K562 (cell line): Measurements from ENCODE around the gene FRYL. TPM values are rescaled to one million over a fixed set of nuclear protein-coding genes. Genes with fewer than 3 reads are reported as not detected.

Experiments used
- CBFA2T3 ChIP-seq: fragments of 450-650 bp; IDR thresholded peaks from 2 replicates; pipeline ENCODE4 v1.6.1; 2017
- CC2D1A ChIP-seq: fragments of 450-650 bp; IDR thresholded peaks from 2 replicates; pipeline ENCODE4 v1.6.1; 2017; ENCODE audit warnings: mild to moderate bottlenecking
- CTBP1 ChIP-seq: fragments of 450-650 bp; IDR thresholded peaks from 2 replicates; pipeline ENCODE4 v1.6.1; 2016; ENCODE audit warnings: borderline replicate concordance
- DPF2 ChIP-seq: fragments of 450-650 bp; IDR thresholded peaks from 2 replicates; pipeline ENCODE4 v1.6.1; 2016
- EP300 ChIP-seq: IDR thresholded peaks from 2 replicates; pipeline ENCODE4 v1.6.1; 2012; ENCODE audit warnings: low read length, improper control_type of control experiment
- FOXP1 ChIP-seq: sonication (generic); formaldehyde crosslinking; IDR thresholded peaks from 2 replicates; pipeline ENCODE4 v1.8.0; 2022; ENCODE audit warnings: mild to moderate bottlenecking, missing genetic modification reagents
- GABPA ChIP-seq: fragments of 200-800 bp; sonication (Bioruptor generic); conservative IDR thresholded peaks from 2 replicates; pipeline ENCODE4 v1.6.1; 2016; ENCODE audit warnings: low read depth, missing genetic modification characterization, missing compliant biosample characterization
- KDM1A ChIP-seq, 2 experiments: fragments of 450-650 bp; IDR thresholded peaks; 2 replicates each; pipeline ENCODE4 v1.6.1; 2016; ENCODE audit warnings: mild to moderate bottlenecking in 2 of 2
- KLF6 ChIP-seq: fragments of 250-450 bp; sonication (Bioruptor Pico); IDR thresholded peaks from 2 replicates; pipeline ENCODE4 v1.4.0; 2020; ENCODE audit warnings: mild to moderate bottlenecking, moderate library complexity, borderline replicate concordance
- MYBL2 ChIP-seq, 2 experiments: fragments of 450-650 bp in 1 of 2; sonication (generic) in 1 of 2; formaldehyde crosslinking in 1 of 2; IDR thresholded peaks; 2 replicates each; pipeline versions ENCODE4 v1.6.1 to v1.8.1; 2017 to 2022; ENCODE audit warnings: borderline replicate concordance in 1 of 2, inconsistent platforms in 1 of 2, low read depth in 1 of 2, mild to moderate bottlenecking in 1 of 2, missing genetic modification reagents in 1 of 2, moderate library complexity in 1 of 2
- NBN ChIP-seq: fragments of 450-650 bp; IDR thresholded peaks from 2 replicates; pipeline ENCODE4 v1.6.1; 2016; ENCODE audit warnings: low read depth, mild to moderate bottlenecking
- RCOR1 ChIP-seq, 2 experiments: IDR thresholded peaks; 2 replicates each; pipeline ENCODE4 v1.6.1; 2012; ENCODE audit warnings: low read depth in 2 of 2, low read length in 2 of 2, borderline replicate concordance in 1 of 2, improper control_type of control experiment in 1 of 2
- SAP30 ChIP-seq: fragments of 200-600 bp; sonication (generic); IDR thresholded peaks from 2 replicates; pipeline ENCODE4 v1.6.1; 2012; ENCODE audit warnings: borderline replicate concordance, low read depth, mild to moderate bottlenecking, moderate library complexity, low read length, control low read depth, inconsistent platforms; ENCODE audit not compliant: insufficient read depth, poor library complexity, severe bottlenecking
- SMARCA4 ChIP-seq: fragments of 450-650 bp; IDR thresholded peaks from 2 replicates; pipeline ENCODE4 v1.6.1; 2016
- TCFL5 ChIP-seq: fragments of 250-450 bp; sonication (Bioruptor Pico); conservative IDR thresholded peaks from 2 replicates; pipeline ENCODE4 v1.6.1; 2021; ENCODE audit warnings: mild to moderate bottlenecking, moderate library complexity, matching md5 sums
- ZNF785 ChIP-seq: fragments of 250-450 bp; sonication (Bioruptor Pico); IDR thresholded peaks from 2 replicates; pipeline ENCODE4 v1.4.0; 2020; ENCODE audit warnings: mild to moderate bottlenecking
- polyA plus RNA-seq, 8 experiments: library from polyadenylated mRNA; depleted of rRNA in 4 of 8; stranded (reverse) in 5 of 8; unstranded in 3 of 8; fragments of >200 nt; fragmentation: Nextera tagmentation in 2 of 8; fragmentation: Illumina TruSeq in 1 of 8; extraction: Ambion mirVana in 2 of 8; extraction: Trizol in 1 of 8; gene quantifications; 2 replicates each; pipeline versions ENCODE4 v1.2.1 to v1.2.3, GENCODE V29; 2011 to 2014; ENCODE audit warnings: inconsistent platforms in 1 of 8, missing spikeins in 1 of 8
- total RNA-seq, 7 experiments: library from RNA; depleted of rRNA in 6 of 7; stranded (reverse); fragments of >200 nt in 6 of 7; fragmentation: Illumina TruSeq in 2 of 7; extraction: Trizol in 2 of 7; gene quantifications; 2 replicates each; pipeline versions ENCODE4 v1.2.1 to v1.2.3, GENCODE V29; 2011 to 2021; ENCODE audit warnings: low replicate concordance in 1 of 7
- TF ChIP-seq, protein P1 (sequence below): fragments of 250-450 bp; sonication (Bioruptor Pico); IDR thresholded peaks from 2 replicates; pipeline ENCODE4 v1.4.0; 2020; ENCODE audit warnings: mild to moderate bottlenecking, moderate library complexity, borderline replicate concordance
- TF ChIP-seq, protein P2 (sequence below): sonication (generic); IDR thresholded peaks from 2 replicates; pipeline ENCODE4 v1.6.1; 2016
- TF ChIP-seq, protein P3 (sequence below): fragments of 250-450 bp; sonication (Bioruptor Pico); IDR thresholded peaks from 2 replicates; pipeline ENCODE4 v1.9.0; 2021; ENCODE audit warnings: mild to moderate bottlenecking
- TF ChIP-seq, protein P4 (sequence below): sonication (generic); formaldehyde crosslinking; IDR thresholded peaks from 2 replicates; pipeline ENCODE4 v1.8.0; 2022; ENCODE audit warnings: missing genetic modification reagents, mild to moderate bottlenecking, borderline replicate concordance
- TF ChIP-seq, protein P5 (sequence below): sonication (generic); formaldehyde crosslinking; IDR thresholded peaks from 2 replicates; pipeline ENCODE4 v1.8.1; 2022; ENCODE audit warnings: missing genetic modification reagents

The FRYL gene
- total and polyA plus RNA-seq, 9 of the 15 experiments (the other 6 are each of a cell fraction or from before 2014, with no cell fraction given), result 7.2 to 34.9 (median 15.9) TPM

DNA sequence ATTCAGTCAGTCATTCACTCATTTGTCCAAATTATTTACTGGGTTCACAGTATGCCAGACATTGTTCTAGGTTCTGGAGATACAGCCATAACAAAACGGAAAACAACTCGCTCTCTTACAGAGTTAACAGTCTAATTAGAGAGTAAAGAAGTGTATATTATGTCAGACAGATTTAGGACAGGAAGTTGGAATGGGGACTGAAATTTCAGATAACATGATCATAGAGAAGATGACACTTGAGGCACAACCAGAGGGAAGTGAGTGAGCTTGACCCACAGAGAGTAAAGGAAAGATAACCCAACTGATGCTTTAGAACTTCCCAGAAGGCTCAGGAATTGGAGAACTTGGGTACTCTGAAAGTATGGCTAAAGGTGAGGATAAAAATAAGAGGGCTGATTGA is 150.6 kb downstream of the FRYL start (continued):
- TF ChIP-seq, protein P1, sequence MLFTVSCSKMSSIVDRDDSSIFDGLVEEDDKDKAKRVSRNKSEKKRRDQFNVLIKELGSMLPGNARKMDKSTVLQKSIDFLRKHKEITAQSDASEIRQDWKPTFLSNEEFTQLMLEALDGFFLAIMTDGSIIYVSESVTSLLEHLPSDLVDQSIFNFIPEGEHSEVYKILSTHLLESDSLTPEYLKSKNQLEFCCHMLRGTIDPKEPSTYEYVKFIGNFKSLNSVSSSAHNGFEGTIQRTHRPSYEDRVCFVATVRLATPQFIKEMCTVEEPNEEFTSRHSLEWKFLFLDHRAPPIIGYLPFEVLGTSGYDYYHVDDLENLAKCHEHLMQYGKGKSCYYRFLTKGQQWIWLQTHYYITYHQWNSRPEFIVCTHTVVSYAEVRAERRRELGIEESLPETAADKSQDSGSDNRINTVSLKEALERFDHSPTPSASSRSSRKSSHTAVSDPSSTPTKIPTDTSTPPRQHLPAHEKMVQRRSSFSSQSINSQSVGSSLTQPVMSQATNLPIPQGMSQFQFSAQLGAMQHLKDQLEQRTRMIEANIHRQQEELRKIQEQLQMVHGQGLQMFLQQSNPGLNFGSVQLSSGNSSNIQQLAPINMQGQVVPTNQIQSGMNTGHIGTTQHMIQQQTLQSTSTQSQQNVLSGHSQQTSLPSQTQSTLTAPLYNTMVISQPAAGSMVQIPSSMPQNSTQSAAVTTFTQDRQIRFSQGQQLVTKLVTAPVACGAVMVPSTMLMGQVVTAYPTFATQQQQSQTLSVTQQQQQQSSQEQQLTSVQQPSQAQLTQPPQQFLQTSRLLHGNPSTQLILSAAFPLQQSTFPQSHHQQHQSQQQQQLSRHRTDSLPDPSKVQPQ (CRISPR knock-in tag), result no peak
- TF ChIP-seq, protein P2, sequence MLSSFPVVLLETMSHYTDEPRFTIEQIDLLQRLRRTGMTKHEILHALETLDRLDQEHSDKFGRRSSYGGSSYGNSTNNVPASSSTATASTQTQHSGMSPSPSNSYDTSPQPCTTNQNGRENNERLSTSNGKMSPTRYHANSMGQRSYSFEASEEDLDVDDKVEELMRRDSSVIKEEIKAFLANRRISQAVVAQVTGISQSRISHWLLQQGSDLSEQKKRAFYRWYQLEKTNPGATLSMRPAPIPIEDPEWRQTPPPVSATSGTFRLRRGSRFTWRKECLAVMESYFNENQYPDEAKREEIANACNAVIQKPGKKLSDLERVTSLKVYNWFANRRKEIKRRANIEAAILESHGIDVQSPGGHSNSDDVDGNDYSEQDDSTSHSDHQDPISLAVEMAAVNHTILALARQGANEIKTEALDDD, result peak; percentile 48
- peak; percentile 73 for TF ChIP-seq CBFA2T3
- TF ChIP-seq, protein P3, sequence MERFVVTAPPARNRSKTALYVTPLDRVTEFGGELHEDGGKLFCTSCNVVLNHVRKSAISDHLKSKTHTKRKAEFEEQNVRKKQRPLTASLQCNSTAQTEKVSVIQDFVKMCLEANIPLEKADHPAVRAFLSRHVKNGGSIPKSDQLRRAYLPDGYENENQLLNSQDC, result no peak
- TF ChIP-seq ZNF785 (CRISPR knock-in tag), result no peak
- TF ChIP-seq CC2D1A, result 0 out of 2 replicates have a peak, but pooled peaks have one; percentile 47
- peak in 1 of 2 experiments; percentile 53; a peak in 2 of 4 replicates for TF ChIP-seq KDM1A (IDR thresholded peaks at IDR 0.05)
- TF ChIP-seq CTBP1, result peak; percentile 80
- no peak for TF ChIP-seq TCFL5 (CRISPR knock-in tag)
- TF ChIP-seq EP300, result peak; percentile 33; the same call in 1 of the 2 replicates
- peak; percentile 55; the same call in 1 of the 2 replicates for TF ChIP-seq SMARCA4
- TF ChIP-seq, protein P4, sequence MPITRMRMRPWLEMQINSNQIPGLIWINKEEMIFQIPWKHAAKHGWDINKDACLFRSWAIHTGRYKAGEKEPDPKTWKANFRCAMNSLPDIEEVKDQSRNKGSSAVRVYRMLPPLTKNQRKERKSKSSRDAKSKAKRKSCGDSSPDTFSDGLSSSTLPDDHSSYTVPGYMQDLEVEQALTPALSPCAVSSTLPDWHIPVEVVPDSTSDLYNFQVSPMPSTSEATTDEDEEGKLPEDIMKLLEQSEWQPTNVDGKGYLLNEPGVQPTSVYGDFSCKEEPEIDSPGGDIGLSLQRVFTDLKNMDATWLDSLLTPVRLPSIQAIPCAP (CRISPR knock-in tag), result no peak
- TF ChIP-seq DPF2, result 0 out of 2 replicates have a peak, but pooled peaks have one; percentile 40
- peak; percentile 51; the same call in 1 of the 2 replicates for TF ChIP-seq GABPA (tag)
- TF ChIP-seq, protein P5, sequence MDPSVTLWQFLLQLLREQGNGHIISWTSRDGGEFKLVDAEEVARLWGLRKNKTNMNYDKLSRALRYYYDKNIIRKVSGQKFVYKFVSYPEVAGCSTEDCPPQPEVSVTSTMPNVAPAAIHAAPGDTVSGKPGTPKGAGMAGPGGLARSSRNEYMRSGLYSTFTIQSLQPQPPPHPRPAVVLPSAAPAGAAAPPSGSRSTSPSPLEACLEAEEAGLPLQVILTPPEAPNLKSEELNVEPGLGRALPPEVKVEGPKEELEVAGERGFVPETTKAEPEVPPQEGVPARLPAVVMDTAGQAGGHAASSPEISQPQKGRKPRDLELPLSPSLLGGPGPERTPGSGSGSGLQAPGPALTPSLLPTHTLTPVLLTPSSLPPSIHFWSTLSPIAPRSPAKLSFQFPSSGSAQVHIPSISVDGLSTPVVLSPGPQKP (CRISPR knock-in tag), result no peak
- TF ChIP-seq NBN, result 0 out of 2 replicates have a peak, but pooled peaks have one; percentile 32
- peak in 1 of 2 experiments; percentile 46; a peak in 1 of 4 replicates for TF ChIP-seq RCOR1 (IDR thresholded peaks at IDR 0.05; ENCODE audit: borderline replicate concordance in 1 of 2, low read depth in 2 of 2, low read length in 2 of 2)
- no peak for TF ChIP-seq FOXP1
- TF ChIP-seq MYBL2 (IDR thresholded peaks at IDR 0.05; ENCODE audit: low read depth), result no peak
- TF ChIP-seq MYBL2 (CRISPR knock-in tag; IDR thresholded peaks at IDR 0.05; ENCODE audit: borderline replicate concordance), result no peak
- no peak for TF ChIP-seq KLF6
- TF ChIP-seq SAP30, result no peak
